GM23338 (cell line): ENCODE data around the gene ZNF23. TPM values are rescaled to one million over a fixed set of nuclear protein-coding genes. Genes with fewer than 3 reads are reported as not detected.

Source experiments
- ATAC-seq: fragments of 200-7000 bp; cut with Tn5 transposase; 3 replicates; pipeline ENCODE4 v1.9.1; 2020
- DNase-seq: peaks from one replicate; pipeline ENCODE4 v3.0.0-alpha.2; 2015; ENCODE audit warnings: low spot score
- H2AFZ ChIP-seq: fragments of 200-600 bp; sonication (generic); 2 replicates; pipeline ENCODE4 v1.8.0; 2016; ENCODE audit warnings: antibody characterized with exemption, mild to moderate bottlenecking, moderate library complexity
- H3F3A ChIP-seq: fragments of 200-600 bp; sonication (generic); replicated peaks from 2 replicates; pipeline ENCODE4 v1.8.0; 2017; ENCODE audit warnings: antibody characterized with exemption, mixed run types, low read depth
- H3K27ac ChIP-seq: fragments of 200-600 bp; sonication (generic); 2 replicates; pipeline ENCODE4 v1.6.1; 2016; ENCODE audit warnings: low read depth
- H3K27me3 ChIP-seq: fragments of 200-600 bp; sonication (generic); 2 replicates; pipeline ENCODE4 v1.8.0; 2016; ENCODE audit warnings: mild to moderate bottlenecking, mixed run types, moderate library complexity; ENCODE audit not compliant: insufficient read depth
- H3K36me3 ChIP-seq: fragments of 200-600 bp; sonication (generic); 2 replicates; pipeline ENCODE4 v1.8.0; 2016; ENCODE audit warnings: mild to moderate bottlenecking; ENCODE audit not compliant: insufficient read depth
- H3K4me1 ChIP-seq: fragments of 200-600 bp; sonication (generic); 2 replicates; pipeline ENCODE4 v1.8.0; 2016; ENCODE audit warnings: mild to moderate bottlenecking, moderate library complexity; ENCODE audit not compliant: insufficient read depth
- H3K4me2 ChIP-seq: fragments of 200-600 bp; sonication (generic); 2 replicates; pipeline ENCODE4 v1.7.1; 2017; ENCODE audit warnings: mixed run types
- H3K4me3 ChIP-seq: fragments of 200-600 bp; sonication (generic); 2 replicates; pipeline ENCODE4 v1.6.1; 2016; ENCODE audit warnings: mixed run types
- H3K79me2 ChIP-seq: fragments of 200-600 bp; sonication (generic); replicated peaks from 2 replicates; pipeline ENCODE4 v1.8.0; 2017; ENCODE audit warnings: mild to moderate bottlenecking; ENCODE audit not compliant: insufficient read depth
- H3K9me2 ChIP-seq: fragments of 200-600 bp; sonication (generic); 2 replicates; pipeline ENCODE4 v1.8.0; 2017; ENCODE audit not compliant: insufficient read depth
- H4K20me1 ChIP-seq: fragments of 200-600 bp; sonication (generic); replicated peaks from 2 replicates; pipeline ENCODE4 v1.8.0; 2017; ENCODE audit warnings: mild to moderate bottlenecking; ENCODE audit not compliant: insufficient read depth
- H3K27ac Mint-ChIP-seq: 2 replicates; pipeline ENCODE4 v1.8.0; 2020; ENCODE audit warnings: inconsistent platforms, mild to moderate bottlenecking, moderate library complexity, mixed read lengths
- H3K27me3 Mint-ChIP-seq: 3 replicates; pipeline ENCODE4 v1.8.0; 2022; ENCODE audit warnings: low read depth, mild to moderate bottlenecking, moderate library complexity, mixed read lengths, inconsistent platforms; ENCODE audit not compliant: insufficient read depth, poor library complexity
- H3K36me3 Mint-ChIP-seq: 3 replicates; pipeline ENCODE4 v1.8.0; 2021; ENCODE audit warnings: low read depth, mild to moderate bottlenecking, inconsistent platforms, moderate library complexity, mixed read lengths
- H3K4me1 Mint-ChIP-seq: 3 replicates; pipeline ENCODE4 v1.8.0; 2020; ENCODE audit warnings: mild to moderate bottlenecking, inconsistent platforms, mixed read lengths
- H3K4me3 Mint-ChIP-seq: 3 replicates; pipeline ENCODE4 v1.8.0; 2021; ENCODE audit warnings: moderate library complexity, mild to moderate bottlenecking, inconsistent platforms, mixed read lengths
- H3K9me3 Mint-ChIP-seq: 3 replicates; pipeline ENCODE4 v1.8.0; 2020; ENCODE audit warnings: moderate library complexity, mild to moderate bottlenecking, inconsistent platforms, mixed read lengths
- CREB1 ChIP-seq: fragments of 250-450 bp; sonication (Bioruptor Pico); IDR thresholded peaks from 2 replicates; pipeline ENCODE4 v1.5.0; 2020; ENCODE audit warnings: low read depth, mild to moderate bottlenecking, moderate library complexity
- EZH2 ChIP-seq: fragments of 200-600 bp; sonication (generic); IDR thresholded peaks from one replicate; pipeline ENCODE4 v1.8.0; 2017; ENCODE audit warnings: antibody characterized with exemption, mild to moderate bottlenecking, low read depth; ENCODE audit not compliant: unreplicated experiment
- EZH2phosphoT487 ChIP-seq: fragments of 200-600 bp; sonication (generic); IDR thresholded peaks from one replicate; pipeline ENCODE4 v1.8.1; 2018; ENCODE audit warnings: antibody characterized with exemption; ENCODE audit not compliant: unreplicated experiment
- JUNB ChIP-seq: IDR thresholded peaks from one replicate; pipeline ENCODE4 v1.6.1; 2016; ENCODE audit warnings: antibody characterized with exemption; ENCODE audit not compliant: unreplicated experiment
- NANOG ChIP-seq: IDR thresholded peaks from 2 replicates; pipeline ENCODE4 v1.6.1; 2016; ENCODE audit warnings: antibody characterized with exemption, borderline replicate concordance
- POLR2AphosphoS5 ChIP-seq: IDR thresholded peaks from 2 replicates; pipeline ENCODE4 v1.6.1; 2016; ENCODE audit warnings: antibody characterized with exemption, low read depth
- REST ChIP-seq: IDR thresholded peaks from one replicate; pipeline ENCODE4 v1.6.1; 2018; ENCODE audit warnings: antibody characterized with exemption; ENCODE audit not compliant: unreplicated experiment
- STAT1 ChIP-seq: IDR thresholded peaks from one replicate; pipeline ENCODE4 v1.6.1; 2016; ENCODE audit warnings: antibody characterized with exemption; ENCODE audit not compliant: unreplicated experiment
- ZNF114 ChIP-seq: fragments of 250-450 bp; sonication (Bioruptor Pico); IDR thresholded peaks from 2 replicates; pipeline ENCODE4 v1.5.0; 2020; ENCODE audit warnings: mild to moderate bottlenecking, moderate library complexity
- ZNF331 ChIP-seq: fragments of 250-450 bp; sonication (Bioruptor Pico); IDR thresholded peaks from 2 replicates; pipeline ENCODE4 v1.5.0; 2020; ENCODE audit warnings: low read depth, mild to moderate bottlenecking, moderate library complexity
- polyA plus RNA-seq: library from polyadenylated mRNA; unstranded; fragments of >200 nt; fragmentation: Nextera tagmentation; extraction: Ambion mirVana; gene quantifications from 2 replicates; pipeline ENCODE4 v1.2.1, GENCODE V29; 2016
- total RNA-seq: library from RNA; depleted of rRNA; stranded (reverse); fragments of >200 nt; shearing (Covaris generic); gene quantifications from 2 replicates; pipeline ENCODE4 v1.2.3, GENCODE V29; 2014
- TF ChIP-seq, protein P1 (sequence below), 2 experiments: fragments of 200-600 bp in 1 of 2; sonication (generic) in 1 of 2; conservative IDR thresholded peaks; 2 replicates each; pipeline versions ENCODE4 v1.5.1 to v1.6.1; 2016 to 2017; ENCODE audit warnings: antibody characterized with exemption in 2 of 2, low read depth in 2 of 2, mild to moderate bottlenecking in 2 of 2, moderate library complexity in 1 of 2
- TF ChIP-seq, protein P2 (sequence below): fragments of 250-450 bp; sonication (Bioruptor Pico); IDR thresholded peaks from 2 replicates; pipeline ENCODE4 v1.5.0; 2020; ENCODE audit warnings: mild to moderate bottlenecking, moderate library complexity
- TF ChIP-seq, protein P3 (sequence below): IDR thresholded peaks from 2 replicates; pipeline ENCODE4 v1.6.1; 2016; ENCODE audit warnings: antibody characterized with exemption

The ZNF23 gene
- total and polyA plus RNA-seq, 2 experiments from 2014 or later, result 8.4 to 8.8 TPM

GRCh38 chr16:71407731-71408130 lies 54.3 kb downstream of the ZNF23 start:
- Histone ChIP-seq H3F3A (no peaks in the 10 kb centered on the region), H3K4me3 (no peak overlapping the region), H3K36me3 (no peaks in the 10 kb centered on the region; the same call in 1 of the 2 replicates), H2AFZ (no peak overlapping the region), H3K27me3 (no peaks in the 10 kb centered on the region), H3K9me2 (no peaks in the 10 kb centered on the region), H3K27ac (no peak overlapping the region), H3K4me1 (no peaks in the 10 kb centered on the region; the same call in 1 of the 2 replicates), H3K79me2 (no peaks in the 10 kb centered on the region), H3K4me2 (no peak overlapping the region), H4K20me1 (no peaks in the 10 kb centered on the region)
- peaks cover 12% of the 10 kb centered on the region for H3K27me3 Mint-ChIP-seq
- no peak overlapping the region for H3K27ac Mint-ChIP-seq
- peaks cover 5% of the 10 kb centered on the region for H3K4me1 Mint-ChIP-seq
- H3K9me3 Mint-ChIP-seq, result peaks cover 22% of the 10 kb centered on the region
- H3K4me3 Mint-ChIP-seq, result no peak overlapping the region
- no peak for DNase-seq
- no peak for TF ChIP-seq NANOG
- no peak for TF ChIP-seq REST
- TF ChIP-seq, protein P1, sequence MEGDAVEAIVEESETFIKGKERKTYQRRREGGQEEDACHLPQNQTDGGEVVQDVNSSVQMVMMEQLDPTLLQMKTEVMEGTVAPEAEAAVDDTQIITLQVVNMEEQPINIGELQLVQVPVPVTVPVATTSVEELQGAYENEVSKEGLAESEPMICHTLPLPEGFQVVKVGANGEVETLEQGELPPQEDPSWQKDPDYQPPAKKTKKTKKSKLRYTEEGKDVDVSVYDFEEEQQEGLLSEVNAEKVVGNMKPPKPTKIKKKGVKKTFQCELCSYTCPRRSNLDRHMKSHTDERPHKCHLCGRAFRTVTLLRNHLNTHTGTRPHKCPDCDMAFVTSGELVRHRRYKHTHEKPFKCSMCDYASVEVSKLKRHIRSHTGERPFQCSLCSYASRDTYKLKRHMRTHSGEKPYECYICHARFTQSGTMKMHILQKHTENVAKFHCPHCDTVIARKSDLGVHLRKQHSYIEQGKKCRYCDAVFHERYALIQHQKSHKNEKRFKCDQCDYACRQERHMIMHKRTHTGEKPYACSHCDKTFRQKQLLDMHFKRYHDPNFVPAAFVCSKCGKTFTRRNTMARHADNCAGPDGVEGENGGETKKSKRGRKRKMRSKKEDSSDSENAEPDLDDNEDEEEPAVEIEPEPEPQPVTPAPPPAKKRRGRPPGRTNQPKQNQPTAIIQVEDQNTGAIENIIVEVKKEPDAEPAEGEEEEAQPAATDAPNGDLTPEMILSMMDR (conservative IDR thresholded peaks at IDR 0.05; ENCODE audit: low read depth in 2 of 2), result no peak
- TF ChIP-seq STAT1, result no peak
- no peak for TF ChIP-seq JUNB
- no peak for TF ChIP-seq ZNF114
- no peak for TF ChIP-seq POLR2AphosphoS5
- TF ChIP-seq CREB1 (CRISPR knock-in tag), result no peak
- TF ChIP-seq, protein P2, sequence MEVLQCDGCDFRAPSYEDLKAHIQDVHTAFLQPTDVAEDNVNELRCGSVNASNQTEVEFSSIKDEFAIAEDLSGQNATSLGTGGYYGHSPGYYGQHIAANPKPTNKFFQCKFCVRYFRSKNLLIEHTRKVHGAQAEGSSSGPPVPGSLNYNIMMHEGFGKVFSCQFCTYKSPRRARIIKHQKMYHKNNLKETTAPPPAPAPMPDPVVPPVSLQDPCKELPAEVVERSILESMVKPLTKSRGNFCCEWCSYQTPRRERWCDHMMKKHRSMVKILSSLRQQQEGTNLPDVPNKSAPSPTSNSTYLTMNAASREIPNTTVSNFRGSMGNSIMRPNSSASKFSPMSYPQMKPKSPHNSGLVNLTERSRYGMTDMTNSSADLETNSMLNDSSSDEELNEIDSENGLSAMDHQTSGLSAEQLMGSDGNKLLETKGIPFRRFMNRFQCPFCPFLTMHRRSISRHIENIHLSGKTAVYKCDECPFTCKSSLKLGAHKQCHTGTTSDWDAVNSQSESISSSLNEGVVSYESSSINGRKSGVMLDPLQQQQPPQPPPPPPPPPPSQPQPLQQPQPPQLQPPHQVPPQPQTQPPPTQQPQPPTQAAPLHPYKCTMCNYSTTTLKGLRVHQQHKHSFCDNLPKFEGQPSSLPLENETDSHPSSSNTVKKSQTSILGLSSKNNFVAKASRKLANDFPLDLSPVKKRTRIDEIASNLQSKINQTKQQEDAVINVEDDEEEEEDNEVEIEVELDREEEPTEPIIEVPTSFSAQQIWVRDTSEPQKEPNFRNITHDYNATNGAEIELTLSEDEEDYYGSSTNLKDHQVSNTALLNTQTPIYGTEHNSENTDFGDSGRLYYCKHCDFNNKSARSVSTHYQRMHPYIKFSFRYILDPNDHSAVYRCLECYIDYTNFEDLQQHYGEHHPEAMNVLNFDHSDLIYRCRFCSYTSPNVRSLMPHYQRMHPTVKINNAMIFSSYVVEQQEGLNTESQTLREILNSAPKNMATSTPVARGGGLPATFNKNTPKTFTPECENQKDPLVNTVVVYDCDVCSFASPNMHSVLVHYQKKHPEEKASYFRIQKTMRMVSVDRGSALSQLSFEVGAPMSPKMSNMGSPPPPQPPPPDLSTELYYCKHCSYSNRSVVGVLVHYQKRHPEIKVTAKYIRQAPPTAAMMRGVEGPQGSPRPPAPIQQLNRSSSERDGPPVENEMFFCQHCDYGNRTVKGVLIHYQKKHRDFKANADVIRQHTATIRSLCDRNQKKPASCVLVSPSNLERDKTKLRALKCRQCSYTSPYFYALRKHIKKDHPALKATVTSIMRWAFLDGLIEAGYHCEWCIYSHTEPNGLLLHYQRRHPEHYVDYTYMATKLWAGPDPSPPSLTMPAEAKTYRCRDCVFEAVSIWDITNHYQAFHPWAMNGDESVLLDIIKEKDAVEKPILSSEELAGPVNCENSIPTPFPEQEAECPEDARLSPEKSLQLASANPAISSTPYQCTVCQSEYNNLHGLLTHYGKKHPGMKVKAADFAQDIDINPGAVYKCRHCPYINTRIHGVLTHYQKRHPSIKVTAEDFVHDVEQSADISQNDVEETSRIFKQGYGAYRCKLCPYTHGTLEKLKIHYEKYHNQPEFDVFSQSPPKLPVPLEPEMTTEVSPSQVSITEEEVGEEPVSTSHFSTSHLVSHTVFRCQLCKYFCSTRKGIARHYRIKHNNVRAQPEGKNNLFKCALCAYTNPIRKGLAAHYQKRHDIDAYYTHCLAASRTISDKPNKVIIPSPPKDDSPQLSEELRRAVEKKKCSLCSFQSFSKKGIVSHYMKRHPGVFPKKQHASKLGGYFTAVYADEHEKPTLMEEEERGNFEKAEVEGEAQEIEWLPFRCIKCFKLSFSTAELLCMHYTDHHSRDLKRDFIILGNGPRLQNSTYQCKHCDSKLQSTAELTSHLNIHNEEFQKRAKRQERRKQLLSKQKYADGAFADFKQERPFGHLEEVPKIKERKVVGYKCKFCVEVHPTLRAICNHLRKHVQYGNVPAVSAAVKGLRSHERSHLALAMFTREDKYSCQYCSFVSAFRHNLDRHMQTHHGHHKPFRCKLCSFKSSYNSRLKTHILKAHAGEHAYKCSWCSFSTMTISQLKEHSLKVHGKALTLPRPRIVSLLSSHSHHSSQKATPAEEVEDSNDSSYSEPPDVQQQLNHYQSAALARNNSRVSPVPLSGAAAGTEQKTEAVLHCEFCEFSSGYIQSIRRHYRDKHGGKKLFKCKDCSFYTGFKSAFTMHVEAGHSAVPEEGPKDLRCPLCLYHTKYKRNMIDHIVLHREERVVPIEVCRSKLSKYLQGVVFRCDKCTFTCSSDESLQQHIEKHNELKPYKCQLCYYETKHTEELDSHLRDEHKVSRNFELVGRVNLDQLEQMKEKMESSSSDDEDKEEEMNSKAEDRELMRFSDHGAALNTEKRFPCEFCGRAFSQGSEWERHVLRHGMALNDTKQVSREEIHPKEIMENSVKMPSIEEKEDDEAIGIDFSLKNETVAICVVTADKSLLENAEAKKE, result no peak
- TF ChIP-seq, protein P3, sequence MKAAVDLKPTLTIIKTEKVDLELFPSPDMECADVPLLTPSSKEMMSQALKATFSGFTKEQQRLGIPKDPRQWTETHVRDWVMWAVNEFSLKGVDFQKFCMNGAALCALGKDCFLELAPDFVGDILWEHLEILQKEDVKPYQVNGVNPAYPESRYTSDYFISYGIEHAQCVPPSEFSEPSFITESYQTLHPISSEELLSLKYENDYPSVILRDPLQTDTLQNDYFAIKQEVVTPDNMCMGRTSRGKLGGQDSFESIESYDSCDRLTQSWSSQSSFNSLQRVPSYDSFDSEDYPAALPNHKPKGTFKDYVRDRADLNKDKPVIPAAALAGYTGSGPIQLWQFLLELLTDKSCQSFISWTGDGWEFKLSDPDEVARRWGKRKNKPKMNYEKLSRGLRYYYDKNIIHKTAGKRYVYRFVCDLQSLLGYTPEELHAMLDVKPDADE, result no peak
- no peak for TF ChIP-seq EZH2phosphoT487
- TF ChIP-seq ZNF331 (CRISPR knock-in tag), result no peak
- TF ChIP-seq EZH2, result no peak
- ATAC-seq, result no peak
- peaks cover 12% of the 10 kb centered on the region for H3K36me3 Mint-ChIP-seq
